HG03354 (cell line): Measurements from ENCODE around the gene PRRX2.

ENCODE experiments used
- ATAC-seq: cut with Tn5 transposase; IDR thresholded peaks from one replicate; pipeline ENCODE4 v1.9.1; 2021; ENCODE audit warnings: mild to moderate bottlenecking; ENCODE audit not compliant: unreplicated experiment, poor library complexity, severe bottlenecking

Gene PRRX2

DNA sequence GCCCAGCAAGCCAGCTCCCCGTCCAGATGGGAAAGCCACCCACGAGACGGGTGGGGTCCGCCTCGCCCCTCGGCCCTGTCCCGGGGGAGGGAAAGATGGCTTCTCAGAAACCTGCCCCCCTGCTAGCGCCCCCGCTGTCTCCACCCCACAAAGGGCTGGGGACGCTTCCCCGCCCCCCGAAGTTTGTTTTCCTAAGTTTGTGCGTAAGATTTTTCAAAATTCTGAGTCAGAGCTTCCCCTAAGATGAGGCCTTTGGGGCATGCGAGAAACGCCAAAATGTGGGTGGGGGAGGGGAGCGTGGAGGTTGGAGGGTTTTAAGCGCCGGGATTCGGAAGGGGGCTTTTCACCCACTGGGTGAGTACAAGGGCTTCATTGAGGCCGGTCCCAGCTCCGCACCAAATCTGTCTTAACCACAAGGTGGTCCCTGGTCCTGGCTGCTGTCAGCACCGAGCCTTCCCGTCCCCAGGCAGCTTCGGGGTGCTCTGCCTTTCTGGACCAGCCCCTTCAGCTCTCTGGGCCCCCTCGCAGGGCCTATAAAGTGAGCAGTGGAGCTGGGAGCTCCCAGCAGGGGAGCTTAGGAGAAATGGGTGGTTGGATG is 32.3 kb downstream of the PRRX2 start:
- ATAC-seq: no peak

- ATAC-seq: no peak
These were observed 32.9 kb downstream of the PRRX2 start for GRCh38 chr9:129698254-129698757.

GRCh38 chr9:129701054-129701453 is 35.6 kb downstream of the PRRX2 start:
- no peak for ATAC-seq

GRCh38 chr9:129701549-129701948 is 36.1 kb downstream of the PRRX2 start:
- no peak for ATAC-seq

- no peak for ATAC-seq
These were observed 37.4 kb downstream of the PRRX2 start for GRCh38 chr9:129702589-129703520.

DNA sequence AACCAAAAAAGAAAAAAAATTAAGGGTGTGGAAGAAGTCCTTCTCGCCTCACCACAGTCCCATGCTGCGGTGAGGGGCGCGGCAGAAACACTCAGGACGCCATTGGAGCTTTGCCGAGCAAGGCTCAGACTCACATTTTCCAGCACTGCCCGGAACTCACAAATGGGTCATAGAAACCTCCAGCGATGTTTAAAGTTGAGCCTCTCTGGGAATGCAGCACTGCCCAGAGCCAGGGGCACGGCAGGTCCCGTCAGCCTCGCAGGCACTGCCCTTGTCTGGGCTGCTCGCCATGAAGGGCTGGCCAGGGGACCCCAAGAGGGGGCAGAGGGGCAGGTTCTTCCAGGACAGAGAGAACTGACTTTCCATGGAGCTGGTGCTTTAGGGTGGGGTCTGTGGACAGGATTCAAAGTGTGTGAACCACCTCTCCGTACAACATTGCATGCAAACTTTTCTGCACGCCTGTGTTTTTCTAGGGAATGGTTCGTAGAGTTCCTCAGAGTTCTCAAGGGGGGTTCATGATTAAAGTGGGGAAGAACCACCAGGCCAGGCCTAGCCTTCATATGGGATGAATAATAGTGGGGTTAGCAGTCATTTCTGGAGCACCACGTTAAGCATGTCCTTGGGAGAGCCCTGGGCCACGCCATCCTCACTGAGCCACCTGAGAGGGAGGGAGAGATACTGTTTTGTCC is 38.4 kb downstream of the PRRX2 start:
- no peak for ATAC-seq

DNA sequence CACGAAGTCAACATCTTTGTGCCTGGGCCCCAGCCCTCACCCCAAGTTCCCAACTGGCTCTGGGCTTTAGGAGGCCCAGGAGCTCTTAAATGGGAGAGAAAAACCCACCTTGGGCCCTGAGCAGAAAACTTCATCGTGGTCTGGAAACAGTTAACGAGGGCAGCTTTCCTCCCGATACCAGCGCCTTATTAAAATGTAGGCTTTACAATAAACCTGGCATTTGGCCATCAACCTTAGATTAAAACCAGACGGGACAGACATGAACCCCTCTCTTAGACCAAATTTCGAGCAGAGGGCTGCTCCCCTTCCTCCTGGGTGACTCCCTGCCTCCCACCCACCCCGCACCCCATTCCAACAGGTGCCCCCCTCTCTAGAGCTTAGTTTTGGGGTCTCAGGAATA is 39.4 kb downstream of the PRRX2 start:
- no peak for ATAC-seq

GRCh38 chr9:129708793-129709192 is 43.3 kb downstream of the PRRX2 start:
- no peak for ATAC-seq

- ATAC-seq: no peak
These were observed 44.2 kb downstream of the PRRX2 start for GRCh38 chr9:129709438-129710168.

DNA sequence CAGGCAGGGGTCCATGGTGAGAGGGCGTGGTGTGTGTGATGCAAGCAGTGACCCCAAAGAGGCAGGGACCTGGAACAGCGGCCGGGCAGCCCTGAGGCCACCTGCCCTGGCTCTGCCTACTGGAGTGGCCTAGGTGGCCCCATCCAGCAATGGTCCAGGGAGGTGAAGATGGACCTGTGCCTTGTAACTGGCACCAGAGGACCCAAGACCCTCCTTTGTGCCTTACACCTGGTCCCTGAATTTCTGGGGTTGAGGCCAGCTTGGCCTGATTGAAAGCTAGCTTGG is 44.7 kb downstream of the PRRX2 start:
- no peak for ATAC-seq

DNA sequence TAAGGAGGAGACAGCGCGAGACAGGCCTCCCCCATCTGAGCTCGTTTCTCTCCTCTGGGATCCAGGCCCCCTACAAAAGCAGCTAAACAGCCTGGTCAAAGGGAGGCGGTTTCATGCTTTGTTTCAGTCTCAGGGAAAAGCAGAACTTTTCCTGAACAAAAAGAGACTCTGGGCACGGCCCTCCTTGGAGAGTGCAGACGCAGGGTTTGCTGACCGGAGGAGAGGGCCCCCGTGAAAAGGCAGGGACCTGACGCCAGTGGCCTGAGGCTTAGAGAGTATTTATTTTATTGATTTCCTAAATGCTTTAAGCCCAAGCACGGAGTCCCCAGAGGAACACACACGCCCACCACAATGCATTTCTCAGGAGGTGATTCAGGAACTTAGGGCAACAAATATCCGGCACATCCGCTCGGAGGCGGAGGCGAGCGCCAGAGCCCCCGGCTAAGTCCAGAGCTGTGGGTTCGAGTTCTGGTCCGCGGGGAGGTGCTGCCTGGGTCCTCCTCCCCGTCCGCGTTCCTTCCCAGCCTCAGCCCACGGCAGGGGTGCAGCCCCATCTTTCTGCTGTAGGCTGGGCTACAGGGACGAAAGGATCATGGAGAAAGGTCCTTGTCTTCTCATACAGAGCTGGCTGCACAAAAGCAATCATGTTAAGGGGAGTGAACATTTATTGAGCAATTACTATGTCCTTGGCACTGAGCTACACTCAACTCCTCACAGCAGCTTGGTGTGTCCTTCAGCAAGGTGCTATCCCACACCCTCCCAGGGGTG is 47.4 kb downstream of the PRRX2 start:
- ATAC-seq: no peak

- ATAC-seq: no peak
These were observed 47.9 kb downstream of the PRRX2 start for GRCh38 chr9:129713402-129713679.

GRCh38 chr9:129714511-129715061 is 49.1 kb downstream of the PRRX2 start:
- no peak for ATAC-seq

GRCh38 chr9:129716091-129716490 is 50.6 kb downstream of the PRRX2 start:
- ATAC-seq: no peak

DNA sequence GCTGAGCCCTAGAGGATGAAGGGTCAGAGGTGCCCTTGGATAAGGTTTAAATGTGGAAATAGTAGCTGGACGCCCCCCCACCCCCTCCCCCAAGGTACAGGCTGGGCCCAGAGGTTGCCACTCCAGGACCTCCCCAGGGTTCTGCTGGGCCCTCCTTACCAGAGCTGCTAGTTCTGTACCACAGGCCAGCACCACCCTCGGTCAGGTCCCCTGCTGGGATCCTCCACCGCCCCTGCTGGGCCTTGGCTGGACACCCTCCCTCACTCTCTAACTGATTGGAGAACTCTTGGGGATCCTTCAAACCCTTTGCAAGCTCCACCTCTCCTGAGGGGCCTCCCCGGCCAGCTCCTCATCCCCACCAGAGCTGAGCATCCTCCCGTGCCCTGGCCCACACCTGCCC is 52.5 kb downstream of the PRRX2 start:
- no peak for ATAC-seq

DNA sequence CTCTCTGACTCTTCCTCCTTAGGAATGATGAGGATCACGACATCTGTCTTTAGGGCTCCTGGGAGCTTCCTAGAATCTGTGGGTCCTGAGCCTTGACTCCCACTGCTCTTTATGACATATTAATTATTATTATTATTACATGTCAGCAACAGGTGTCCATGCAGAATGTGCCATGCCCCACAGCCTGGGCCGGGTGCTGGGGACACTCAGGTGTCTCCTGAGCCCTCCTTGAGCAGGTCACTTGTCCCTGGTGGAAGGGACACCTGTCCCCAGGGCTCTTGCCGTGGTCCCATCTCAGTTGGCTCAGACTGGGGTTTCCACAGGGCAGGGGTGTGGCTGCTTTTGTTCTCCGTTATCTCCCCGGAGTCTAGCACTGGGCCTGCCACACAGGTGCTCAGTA is 53.2 kb downstream of the PRRX2 start:
- no peak for ATAC-seq

DNA sequence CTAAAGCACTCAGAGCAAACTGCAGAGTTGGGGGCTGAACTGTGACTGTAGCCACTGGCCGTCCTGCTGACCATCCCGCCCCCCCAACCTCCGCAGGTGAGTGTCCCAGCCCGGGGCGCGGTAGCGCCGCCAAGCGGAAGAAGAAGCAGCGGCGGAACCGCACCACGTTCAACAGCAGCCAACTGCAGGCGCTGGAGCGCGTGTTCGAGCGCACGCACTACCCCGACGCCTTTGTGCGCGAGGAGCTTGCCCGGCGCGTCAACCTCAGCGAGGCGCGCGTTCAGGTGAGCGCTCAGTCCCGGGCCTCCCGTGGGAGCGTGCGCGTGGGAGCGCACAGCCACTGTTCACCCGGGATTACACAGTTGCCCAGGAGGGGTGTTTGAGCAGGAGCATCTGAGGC is 53.7 kb downstream of the PRRX2 start:
- no peak for ATAC-seq

DNA sequence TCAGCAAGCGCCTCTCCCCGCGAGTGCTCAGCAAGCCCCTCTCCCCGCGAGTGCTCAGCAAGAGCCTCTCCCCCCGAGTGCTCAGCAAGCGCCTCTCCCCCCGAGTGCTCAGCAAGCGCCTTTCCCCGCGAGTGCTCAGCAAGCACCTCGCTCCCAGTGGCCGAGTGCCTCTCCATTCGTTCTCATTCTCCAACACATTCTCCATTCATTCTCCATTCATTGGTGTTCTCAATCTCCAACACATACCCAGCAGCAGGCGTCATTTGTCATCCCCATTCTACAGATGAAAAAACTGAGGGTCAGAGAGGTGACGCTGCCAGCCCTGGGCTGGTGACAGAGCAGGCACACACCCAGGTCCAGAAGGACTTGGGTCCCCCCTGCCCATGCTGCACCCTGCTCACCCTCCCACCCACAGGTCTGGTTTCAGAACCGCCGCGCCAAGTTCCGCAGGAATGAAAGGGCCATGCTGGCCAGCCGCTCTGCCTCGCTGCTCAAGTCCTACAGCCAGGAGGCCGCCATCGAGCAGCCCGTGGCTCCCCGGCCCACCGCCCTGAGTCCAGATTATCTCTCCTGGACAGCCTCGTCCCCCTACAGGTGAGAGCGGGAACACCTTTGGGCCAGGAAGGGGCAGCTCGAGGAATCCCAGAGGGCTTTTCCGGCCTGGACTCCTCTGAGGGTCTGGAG is 54.9 kb downstream of the PRRX2 start:
- ATAC-seq: no peak
